Cardiac fibroblast (primary cell): ENCODE data around the gene BAIAP2L1.

Source experiments
- DNase-seq, 2 donors: peaks; one replicate each; pipeline versions ENCODE4 v3.0.0 to v3.0.0-alpha.2; 2010; ENCODE audit warnings: low read depth in 2 of 2
- H3K4me3 ChIP-seq, 2 donors: replicated peaks in 1 of 2; 1 replicate in 1 of 2; 2 replicates in 1 of 2; pipeline ENCODE4 v1.5.1; 2011; ENCODE audit warnings: low read depth in 2 of 2, low read length in 2 of 2, mild to moderate bottlenecking in 2 of 2, moderate library complexity in 1 of 2
- TF ChIP-seq, protein P1 (sequence below): IDR thresholded peaks from one replicate; pipeline ENCODE4 v1.5.1; 2011; ENCODE audit warnings: low read depth, mild to moderate bottlenecking, low read length, inconsistent platforms

Gene BAIAP2L1

DNA sequence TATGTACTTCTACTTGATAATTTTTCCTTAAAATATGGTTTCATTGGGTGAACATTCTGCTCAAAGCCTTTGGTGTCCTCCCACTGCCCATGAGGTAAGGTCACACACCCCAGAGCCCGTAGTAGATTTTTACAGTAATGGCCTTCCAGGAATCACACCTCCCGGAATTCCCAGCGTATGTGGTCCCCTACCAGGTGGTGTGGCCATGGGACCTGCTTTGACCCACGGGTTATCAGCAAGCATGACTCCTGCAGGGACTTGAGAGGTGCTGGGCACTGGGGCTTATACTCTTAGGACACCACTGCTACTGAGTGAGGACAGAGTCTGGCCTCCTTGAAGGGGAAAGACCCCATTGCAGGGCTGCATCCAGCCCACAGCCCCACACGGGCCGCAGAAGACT lies 42.2 kb downstream of the BAIAP2L1 start:
- H3K4me3 ChIP-seq = no peak overlapping the region
- TF ChIP-seq, protein P1, sequence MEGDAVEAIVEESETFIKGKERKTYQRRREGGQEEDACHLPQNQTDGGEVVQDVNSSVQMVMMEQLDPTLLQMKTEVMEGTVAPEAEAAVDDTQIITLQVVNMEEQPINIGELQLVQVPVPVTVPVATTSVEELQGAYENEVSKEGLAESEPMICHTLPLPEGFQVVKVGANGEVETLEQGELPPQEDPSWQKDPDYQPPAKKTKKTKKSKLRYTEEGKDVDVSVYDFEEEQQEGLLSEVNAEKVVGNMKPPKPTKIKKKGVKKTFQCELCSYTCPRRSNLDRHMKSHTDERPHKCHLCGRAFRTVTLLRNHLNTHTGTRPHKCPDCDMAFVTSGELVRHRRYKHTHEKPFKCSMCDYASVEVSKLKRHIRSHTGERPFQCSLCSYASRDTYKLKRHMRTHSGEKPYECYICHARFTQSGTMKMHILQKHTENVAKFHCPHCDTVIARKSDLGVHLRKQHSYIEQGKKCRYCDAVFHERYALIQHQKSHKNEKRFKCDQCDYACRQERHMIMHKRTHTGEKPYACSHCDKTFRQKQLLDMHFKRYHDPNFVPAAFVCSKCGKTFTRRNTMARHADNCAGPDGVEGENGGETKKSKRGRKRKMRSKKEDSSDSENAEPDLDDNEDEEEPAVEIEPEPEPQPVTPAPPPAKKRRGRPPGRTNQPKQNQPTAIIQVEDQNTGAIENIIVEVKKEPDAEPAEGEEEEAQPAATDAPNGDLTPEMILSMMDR = no peak
- DNase-seq = no peak

DNA sequence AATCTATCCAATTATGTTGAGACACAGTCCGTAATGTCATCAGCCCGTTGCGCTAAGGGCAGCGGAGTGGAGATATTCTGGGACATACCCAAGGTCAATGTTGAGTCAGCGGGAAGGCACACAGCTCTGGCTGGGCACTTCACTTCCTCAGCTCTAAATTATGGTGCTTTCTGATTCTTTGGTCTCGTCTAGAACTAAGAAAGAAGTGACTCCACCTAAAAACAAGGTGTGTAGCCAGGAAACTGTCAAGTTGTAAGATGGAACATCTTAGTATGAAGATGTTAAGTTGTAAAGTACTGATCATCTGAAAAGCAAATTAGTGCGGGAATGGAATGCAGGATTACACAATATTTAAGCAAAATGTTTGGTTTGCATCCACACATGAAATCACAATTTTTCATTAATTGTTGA lies 43.1 kb downstream of the BAIAP2L1 start:
- H3K4me3 ChIP-seq = no peak overlapping the region
- TF ChIP-seq, protein P1 = no peak
- peak; percentile 59 to 79 for DNase-seq

GRCh38 chr7:98355250-98355538 lies 45.7 kb downstream of the BAIAP2L1 start:
- DNase-seq = no peak

GRCh38 chr7:98354511-98355249 lies 46.2 kb downstream of the BAIAP2L1 start:
- TF ChIP-seq, protein P1 = no peak
- DNase-seq = peak; percentile 67 to 92
- no peak overlapping the region for H3K4me3 ChIP-seq

More at GRCh38 chr7:98355250-98355538, 45.7 kb downstream of the BAIAP2L1 start:
- no peak overlapping the region for H3K4me3 ChIP-seq
- TF ChIP-seq, protein P1 = no peak

DNA sequence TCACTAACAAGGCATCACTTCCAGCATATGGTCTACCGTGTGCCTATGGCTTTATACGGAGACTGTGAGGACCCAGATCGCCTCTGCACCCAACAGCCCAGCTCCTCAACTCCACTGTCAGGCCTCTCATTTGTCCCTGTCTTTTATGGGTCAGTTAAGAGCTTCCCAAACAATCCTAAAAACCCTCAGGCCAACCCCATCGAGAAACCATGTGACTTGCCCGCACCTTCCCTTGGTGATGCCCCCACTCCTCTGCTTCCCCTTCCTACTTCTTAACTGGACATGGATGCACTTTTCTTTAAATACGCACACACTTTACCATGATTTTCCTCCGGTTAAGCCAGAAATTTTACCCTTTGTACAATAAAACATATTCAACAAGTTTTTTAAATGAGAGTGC lies 46.8 kb downstream of the BAIAP2L1 start:
- TF ChIP-seq, protein P1 = no peak
- no peak overlapping the region for H3K4me3 ChIP-seq
- no peak for DNase-seq

- TF ChIP-seq, protein P1 = no peak
Measured at GRCh38 chr7:98352621-98353020, 48.3 kb downstream of the BAIAP2L1 start.

GRCh38 chr7:98351136-98351535 lies 49.8 kb downstream of the BAIAP2L1 start:
- TF ChIP-seq, protein P1 = no peak
- no peak for DNase-seq
- H3K4me3 ChIP-seq = no peak overlapping the region

More at GRCh38 chr7:98352621-98353020, 48.3 kb downstream of the BAIAP2L1 start:
- DNase-seq = peak; percentile 61 to 87
- no peak overlapping the region for H3K4me3 ChIP-seq
